GM19468 (cell line): Measurements from ENCODE around the gene CEACAM8.
"Not testable (repeated sequence)": the region's sequence is repeated elsewhere in the genome, so short reads cannot be mapped to it uniquely, and the experiment has no call there.

Experiments
- ATAC-seq: cut with Tn5 transposase; IDR thresholded peaks from one replicate; pipeline ENCODE4 v1.9.1; 2021; ENCODE audit warnings: mild to moderate bottlenecking, moderate library complexity, moderate number of reproducible peaks; ENCODE audit not compliant: unreplicated experiment; ENCODE audit errors: extremely low read depth

CEACAM8 gene

DNA sequence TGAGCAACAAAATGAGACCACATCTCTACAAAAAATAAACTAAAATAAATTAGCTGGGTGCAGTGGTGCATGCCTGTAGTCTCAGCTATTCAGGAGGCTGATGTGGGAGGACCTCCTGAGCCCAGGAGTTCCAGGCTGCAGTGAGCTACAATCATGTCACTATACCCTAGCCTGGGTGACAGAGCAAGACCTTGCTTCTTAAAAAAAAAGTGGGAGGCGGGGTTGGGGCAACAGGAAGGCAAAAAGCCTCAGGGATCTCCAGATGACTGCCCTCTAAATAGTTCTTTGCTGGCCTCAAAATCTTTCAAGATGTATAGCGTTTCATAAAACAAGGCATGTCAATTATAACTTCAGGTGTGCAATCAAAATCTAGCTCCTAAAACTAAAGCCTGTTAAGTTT lies 18.5 kb downstream of the CEACAM8 start:
- ATAC-seq, result no peak

DNA sequence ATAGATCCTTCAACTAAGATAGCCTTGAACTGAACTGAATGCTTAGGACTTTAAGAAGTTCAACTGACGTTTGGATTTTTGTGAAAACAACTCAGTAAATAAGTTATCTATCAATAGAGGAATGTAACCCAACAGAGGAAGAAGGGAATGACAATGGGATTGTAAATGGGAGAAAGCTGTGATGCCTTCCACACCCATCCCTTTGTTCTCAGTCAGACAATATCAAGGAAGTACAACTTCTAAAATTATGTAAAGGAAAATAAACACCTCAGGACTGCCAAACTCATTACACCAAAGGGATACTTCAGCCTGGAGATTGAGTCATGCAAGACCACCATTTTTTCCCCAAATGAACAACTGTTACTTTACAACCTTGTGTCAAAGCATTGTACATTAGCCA lies 21.1 kb downstream of the CEACAM8 start:
- no peak for ATAC-seq

DNA sequence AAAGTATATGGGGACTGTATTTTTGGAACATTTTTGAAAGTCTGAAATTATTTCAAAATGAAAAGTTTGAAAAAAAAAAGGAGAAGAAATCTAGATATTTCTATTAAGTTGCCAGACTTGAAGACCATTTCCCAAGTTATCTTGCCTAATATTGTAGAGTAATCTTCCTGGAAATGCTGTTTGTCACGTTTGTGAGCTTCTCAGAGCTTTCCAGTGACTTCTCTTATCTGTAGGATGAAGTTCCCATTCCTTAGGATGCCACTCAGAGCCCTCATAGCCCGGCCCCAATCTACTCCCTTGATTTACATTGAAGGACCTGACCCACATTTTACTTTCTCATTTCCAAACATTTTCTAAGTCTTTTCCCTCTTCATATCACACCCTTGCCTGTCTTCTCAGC lies 23.6 kb downstream of the CEACAM8 start:
- ATAC-seq, result no peak

DNA sequence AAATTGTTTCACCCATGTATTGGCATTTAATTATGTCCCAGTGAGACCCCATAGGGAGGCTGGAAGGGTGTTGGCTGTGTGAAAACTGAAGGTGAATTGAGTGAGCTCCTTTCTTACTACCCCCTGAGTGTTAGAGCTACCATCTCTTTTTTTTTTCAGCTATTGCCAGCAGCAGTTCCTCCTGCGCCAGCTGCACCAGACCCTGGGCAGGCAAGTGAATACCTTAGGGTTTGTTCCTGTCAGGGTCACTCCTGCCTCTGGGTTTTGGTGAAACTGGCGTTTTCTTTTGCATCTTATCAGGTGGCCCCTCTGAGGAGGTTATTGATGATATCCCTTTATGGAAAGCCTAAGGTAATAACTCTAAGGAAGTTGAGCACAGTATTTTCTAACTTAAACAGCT lies 25.5 kb downstream of the CEACAM8 start:
- no peak for ATAC-seq

DNA sequence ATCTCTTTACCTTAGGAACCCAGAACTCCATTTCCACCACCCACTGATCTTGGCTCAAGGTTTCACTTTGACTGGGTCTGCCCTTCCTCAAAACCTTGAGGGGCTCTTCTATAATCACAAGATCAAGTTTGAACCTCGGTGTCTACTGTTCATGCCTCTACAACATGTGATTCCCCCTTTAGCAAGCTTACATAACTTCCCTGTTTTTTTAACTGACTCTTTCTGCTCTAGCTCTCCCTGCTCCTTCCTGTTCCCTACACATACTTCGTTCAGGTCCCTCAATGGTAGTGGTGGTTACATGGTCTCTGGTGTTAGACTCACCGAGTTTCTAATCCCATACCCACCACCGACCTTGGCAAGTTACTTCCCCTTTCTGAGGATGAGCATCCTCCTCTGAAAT lies 26.7 kb downstream of the CEACAM8 start:
- no peak for ATAC-seq

DNA sequence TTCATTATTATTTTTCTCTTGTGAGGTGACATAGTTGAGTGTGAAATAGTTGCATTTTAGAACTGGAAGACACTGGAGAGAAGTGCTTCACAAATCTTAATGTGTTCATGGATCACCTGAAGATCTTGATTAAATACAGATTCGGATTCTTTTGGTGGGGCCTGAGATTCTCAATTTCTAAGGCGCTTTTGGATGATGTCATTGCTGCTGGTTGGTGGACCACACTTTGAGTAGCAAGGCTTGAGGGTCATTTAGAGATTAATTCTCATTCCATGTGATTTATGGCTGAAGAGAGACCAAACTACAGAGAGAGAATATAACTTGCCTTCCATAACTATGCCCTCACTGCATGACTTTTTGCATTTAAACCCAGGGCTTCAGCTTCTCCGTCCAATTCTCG lies 27.2 kb downstream of the CEACAM8 start:
- no peak for ATAC-seq

DNA sequence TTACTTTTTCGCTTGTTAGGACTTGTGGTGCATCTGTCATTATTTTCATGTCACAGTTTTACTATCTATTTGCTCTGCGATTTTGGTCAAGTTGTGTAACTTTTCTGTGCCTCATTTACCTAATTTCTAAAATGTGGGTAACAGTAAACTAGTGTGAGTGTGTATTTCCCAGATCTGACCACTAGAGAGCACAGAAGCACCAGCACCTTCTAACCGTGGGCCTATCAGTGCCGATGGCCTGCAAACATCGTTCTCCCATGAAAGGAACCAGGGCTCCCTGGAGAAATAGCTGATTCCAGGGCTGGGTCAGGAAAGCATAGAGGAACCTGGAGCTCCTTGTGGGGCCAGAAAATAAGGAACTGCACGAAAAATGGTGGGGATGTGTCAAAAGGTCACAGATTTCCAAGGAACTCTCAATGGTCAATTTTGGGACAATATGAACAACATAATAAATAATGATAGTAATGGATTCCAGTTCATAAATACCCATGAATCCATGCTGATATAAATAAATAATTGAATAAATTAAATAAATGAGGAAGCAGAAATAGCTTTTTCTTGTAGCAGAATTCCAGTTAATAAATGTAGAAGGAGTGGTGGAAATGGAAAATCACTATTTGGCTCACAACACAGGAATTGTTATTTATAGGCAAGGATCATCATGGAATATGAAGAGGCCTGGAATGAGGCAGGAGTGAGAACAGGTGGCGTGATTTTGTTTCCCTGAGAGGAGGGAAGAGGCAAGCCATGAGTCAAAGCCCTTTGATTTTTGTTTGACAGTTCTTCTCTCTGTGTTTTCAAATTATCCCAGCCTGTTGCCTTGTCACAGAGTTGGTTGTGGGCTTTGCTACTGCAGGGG lies 31.1 kb downstream of the CEACAM8 start:
- no peak for ATAC-seq

DNA sequence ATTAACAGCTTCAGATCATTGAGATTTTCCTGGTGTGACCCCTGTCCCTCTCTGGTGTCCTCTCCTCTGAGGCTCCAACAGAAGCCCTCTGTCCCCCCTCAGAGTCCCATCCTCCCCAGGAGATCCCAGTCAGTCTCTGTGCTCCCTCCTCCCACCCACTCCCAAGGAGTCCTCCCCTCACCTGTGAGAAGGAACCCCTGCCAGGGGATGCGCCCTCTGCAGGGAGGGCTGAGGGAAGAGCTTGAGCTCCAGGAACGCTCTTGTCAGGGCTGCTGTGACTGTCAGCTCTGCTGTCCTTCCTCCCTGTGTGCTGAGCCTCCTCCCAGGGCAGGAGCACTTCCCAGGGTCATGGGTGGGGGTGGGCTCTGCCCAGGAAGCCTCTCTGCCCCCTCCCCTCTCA lies 33.2 kb downstream of the CEACAM8 start:
- no peak for ATAC-seq

DNA sequence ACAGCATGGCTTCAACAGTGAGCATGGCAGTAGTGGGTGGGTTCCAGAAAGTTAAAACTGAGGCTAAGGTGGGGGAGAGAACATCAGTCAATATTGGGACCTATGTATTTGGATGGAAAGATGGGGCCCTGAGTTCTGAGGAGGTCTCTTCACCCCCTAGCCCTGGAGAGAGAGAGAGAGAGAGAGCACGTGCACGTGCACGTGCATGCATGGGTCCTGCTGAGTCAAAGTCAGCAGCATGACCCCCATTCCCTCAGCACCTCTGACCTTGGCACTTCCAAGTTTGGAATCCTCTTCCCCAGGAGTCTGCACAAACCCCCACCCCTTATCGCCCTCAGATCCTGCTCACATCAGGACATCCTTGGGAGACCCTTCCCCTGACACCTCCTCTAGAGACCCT lies 34.0 kb downstream of the CEACAM8 start:
- ATAC-seq, result no peak

DNA sequence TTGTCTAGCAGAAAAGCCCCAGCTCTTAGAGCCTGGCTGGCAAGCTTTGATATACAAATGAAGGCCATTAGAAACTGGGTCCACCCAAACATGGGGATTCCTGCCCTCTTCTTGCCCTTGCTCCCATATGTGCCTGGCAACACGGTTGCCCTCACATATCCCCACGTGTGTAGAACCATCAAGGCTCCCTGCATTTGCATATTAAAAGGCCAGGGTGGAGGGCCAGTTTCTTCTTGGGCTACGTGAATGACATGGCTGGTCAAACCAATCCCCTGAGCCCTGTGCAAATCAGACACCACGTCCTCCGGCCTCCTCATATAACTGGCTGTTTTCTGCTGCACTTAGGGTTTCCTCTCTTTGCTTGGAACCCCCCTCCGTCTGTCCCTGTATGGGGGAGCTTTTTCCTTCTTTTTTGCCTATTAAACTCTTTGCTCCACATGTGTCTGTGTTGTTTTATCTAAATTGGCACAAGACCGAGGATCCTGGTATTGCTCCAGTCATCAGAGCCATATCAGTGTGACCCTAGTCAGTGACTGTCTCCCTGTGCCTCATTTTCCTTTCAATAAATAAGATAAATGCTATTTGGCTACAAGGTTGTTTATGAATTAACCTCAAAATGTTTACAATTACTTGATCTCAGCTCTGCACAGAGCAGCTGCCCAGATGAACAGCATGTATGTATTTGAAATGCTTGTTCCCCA lies 36.1 kb downstream of the CEACAM8 start:
- no peak for ATAC-seq

DNA sequence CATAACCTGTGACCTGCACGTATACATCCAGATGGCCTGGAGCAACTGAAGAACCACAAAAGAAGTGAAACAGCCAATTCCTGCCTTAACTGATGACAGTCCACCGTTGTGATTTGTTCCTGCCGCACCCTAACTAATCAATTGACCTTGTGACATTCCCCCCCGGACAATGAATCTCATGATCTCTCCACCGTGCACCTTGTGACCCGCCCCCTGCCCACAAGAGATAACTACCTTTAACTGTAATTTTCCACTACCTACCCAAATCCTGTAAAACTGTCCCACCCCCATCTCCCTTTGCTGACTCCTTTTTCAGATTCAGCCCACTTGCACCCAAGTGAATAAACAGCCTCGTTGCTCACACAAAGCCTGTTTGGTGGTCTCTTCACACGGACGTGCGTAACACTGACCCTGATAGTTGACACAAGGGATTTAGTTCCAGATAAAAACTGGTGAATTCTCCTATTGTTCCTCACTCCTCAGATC lies 37.3 kb downstream of the CEACAM8 start:
- ATAC-seq, result not testable (repeated sequence)

DNA sequence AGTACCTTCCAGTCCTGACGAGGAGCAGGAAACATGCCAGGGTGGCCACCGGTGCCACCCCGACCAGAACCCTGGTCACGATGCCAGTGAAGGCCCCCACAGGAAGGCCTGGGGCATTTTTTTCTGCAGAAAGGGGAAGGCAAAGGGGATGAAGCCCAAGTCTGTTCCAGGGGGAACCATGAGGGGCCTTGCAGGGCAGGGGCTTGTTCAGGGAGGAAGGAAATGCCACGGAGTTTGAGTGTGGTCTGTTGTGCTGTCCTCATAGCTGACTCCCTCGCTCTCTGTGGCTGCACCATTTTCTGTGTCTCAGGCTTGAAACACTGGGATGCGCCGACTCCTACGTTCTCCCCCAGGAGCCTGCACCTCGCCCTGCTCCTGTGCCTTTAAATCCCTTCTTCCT lies 38.9 kb downstream of the CEACAM8 start:
- ATAC-seq, result no peak

DNA sequence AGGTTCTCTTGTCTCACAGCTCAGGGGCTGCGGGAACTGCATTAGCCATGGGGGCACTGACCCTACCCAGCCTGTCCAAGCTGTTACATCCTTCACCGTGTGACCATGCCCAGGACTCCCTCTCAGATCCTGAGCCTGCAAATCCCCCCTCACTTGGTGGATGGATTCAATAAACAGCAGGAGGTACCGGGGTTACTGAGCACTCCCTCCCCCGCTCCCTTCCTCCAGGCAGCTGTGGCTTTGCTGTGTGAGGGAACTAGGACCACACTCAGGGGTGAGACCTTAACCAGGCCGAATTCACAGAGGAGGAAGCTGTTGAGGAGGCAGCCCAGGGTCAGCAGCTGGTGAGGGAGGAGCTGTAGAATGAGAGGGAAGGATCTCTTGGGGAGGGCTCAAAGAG lies 39.4 kb downstream of the CEACAM8 start:
- no peak for ATAC-seq

DNA sequence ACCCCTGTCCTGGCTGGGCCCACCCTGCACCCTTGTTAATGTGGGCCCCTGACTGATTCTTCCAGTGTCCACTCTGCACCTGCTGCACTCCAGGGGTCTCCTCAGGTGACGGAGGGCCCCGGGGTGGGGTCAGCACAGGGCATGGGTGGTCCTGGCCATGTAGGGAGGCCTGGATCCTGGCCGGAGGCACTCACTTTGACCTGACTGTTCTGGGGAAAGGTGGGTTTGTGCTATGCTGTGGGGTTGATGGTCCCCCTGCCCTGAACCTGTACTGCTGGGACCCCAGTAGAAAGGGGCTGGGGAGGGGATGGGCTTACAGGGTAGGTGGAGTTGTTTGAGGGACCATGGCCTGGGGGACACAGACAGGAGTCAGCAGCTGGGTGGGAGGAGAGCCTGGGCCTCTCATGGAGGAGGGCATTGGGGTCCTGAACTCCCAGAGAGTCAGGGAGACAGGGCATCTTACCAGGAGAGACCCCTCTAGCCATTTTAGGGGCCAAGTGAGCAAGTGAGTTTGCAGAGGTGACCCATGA lies 40.6 kb downstream of the CEACAM8 start:
- ATAC-seq, result no peak

DNA sequence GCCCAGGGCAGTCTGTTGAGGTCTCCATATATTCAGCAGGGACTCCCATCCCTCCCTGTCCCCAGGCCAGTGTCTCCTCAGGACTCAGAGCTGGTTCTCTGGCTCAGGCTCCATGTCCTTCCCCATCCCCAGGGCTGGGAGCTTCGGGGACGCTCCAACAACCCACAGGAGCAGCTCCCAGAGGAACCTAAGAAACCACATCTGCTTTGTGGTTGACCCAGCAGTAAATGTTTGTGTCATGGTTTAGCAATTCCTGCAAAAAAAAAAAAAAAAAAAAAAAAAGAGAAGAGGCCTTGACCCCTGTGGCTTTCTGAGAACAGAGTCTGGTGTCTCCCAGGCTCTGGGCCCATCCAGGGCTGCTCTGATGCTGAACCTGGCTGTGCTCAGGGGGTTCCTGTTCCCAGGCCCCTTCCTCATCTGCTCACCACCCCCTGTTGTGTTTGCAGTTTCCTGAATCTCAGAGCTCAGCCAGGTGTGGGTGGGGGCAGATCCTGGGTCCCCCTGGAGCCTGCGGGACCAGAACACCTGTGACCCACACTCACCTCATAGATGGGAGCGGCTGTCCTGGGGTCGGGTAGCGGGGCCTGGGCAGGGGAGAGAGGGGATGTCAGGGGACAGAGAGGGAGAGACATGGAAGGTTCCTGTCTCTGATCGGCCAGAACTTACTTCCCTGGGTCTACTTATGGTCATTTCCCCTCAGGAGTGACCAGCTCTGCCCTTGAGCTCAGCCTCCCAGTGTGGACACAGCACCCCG lies 41.3 kb downstream of the CEACAM8 start:
- no peak for ATAC-seq

DNA sequence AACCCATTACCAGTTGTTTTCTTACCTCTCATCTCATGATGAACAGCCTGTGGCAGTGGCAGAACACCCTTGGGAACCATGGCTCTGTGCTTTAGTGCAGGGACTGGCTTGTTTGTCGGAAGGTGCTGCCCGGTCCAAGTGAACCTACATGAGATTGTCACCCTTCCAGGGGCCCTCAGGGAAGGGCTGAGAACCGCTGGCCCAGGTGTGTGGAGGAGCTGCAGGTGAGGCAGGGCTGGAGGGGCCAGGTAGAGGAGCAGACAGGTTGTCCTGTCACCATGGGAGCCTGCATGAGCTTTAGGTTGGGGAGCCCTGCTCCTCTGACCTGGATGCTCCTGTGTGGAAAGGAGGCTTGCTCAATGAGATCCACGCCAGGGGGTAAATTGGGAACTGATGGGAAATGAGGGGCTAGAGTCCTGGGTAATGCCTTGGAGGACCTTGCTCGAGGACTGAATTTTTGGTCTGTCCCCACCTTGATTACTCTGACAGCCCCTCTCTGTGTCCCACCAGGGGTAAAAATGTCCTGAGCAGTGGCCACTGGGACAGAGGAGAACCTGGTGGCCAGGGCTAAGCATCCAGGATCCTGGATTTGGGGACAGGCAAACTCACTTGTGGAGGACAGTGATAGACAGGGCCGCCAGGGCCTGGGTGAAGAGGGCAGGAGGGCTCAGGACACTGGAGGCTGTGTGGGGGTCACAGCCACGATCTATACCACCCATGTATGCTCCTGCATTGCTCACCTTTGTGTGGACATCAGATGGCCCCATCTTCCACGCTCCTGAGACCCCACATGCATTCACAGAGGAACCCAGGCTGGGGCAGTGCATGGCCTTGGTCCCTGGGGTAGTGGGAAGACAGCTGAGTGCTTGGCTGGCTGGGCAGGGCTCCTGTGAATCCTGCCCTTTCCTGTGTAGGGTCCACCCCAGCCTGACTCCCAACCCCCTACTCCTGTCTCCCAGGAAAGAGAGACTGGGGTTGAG lies 42.3 kb downstream of the CEACAM8 start:
- ATAC-seq, result no peak

DNA sequence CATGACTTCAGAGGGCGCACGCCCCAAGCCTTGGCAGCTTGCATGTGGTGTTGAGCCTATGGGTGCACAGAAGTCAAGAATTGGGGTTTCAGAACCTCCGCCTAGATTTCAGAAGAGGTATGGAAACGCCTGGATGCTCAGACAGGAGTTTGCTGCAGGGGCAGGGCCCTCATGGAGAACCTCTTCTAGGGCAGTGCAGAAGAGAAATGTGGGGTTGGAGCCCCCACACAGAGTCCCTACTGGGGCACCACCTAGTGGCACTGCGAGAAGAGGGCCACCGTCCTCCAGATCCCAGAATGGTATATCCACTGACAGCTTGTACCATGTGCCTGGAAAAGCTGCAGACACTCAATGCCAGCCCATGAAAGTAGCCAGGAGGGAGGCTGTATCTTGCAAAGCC lies 44.2 kb downstream of the CEACAM8 start:
- ATAC-seq, result not testable (repeated sequence)

DNA sequence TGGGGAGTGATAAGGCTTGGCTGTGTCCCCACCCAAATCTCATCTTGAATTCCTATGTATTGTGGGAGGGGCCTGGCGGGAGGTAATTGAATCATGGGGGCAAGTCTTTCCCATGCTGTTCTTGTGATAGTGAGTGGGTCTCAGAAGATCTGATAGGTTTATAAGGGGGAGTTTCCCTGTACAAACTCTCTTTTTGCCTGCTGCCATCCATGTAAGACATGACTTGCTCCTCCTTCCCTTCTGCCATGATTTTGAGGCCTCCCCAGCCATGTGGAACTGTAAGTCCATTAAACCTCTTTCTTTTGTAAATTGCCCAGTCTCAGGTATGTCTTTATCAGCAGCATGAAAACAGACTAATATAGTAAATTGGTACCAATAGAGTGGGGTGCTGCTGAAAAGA lies 45.7 kb downstream of the CEACAM8 start:
- ATAC-seq, result not testable (repeated sequence)

DNA sequence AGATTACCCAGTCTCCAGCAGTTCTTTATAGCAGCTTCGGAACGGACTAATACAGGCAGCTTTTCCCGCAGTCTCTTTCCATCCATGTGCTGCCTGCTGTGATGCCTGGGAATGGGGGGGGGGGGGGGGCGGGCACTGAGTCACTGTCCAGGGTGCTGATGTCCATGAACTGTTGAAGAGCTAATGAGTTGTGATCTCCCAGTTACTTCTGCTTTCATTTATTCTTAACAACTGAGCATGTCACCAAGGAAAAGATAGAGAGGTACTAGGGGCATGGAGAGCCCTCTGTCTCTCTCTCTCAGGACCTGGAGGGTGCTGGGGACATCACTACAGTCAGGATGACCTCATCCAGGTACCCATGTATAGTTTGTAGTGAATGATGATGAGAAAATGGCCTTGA lies 46.2 kb downstream of the CEACAM8 start:
- no peak for ATAC-seq
